ENCODE data around the gene NAA50.

Gene NAA50

DNA sequence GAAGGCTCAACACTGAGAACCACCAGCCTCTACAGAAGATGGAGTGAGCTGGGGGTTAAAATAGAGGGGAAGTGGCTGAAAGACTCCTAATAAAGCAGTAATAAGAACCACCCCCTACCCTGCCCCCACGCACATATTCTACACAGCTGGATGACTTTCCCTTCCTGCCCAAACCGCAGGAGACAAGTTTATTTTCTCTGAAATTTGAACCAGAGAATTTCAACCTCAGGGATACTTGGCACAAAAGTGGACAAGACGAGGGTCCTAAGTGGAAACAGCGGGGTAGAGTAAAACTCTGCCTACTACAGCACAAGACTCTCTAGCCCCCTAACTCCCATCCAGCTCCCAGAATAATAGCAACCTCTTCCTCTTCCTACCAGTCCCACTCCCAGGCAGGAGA is 78.0 kb downstream of the NAA50 start:
- Histone ChIP-seq H3K27me3 (ENCODE audit: insufficient read depth, low read length) (no peaks in the 10 kb centered on the region), H4K20me1 (ENCODE audit: insufficient read depth, low read length) (no peaks in the 10 kb centered on the region), H3K27ac (ENCODE audit: low read depth, low read length, poor library complexity, severe bottlenecking) (no peak overlapping the region), H3K9me2 (ENCODE audit: low read depth, low read length) (no peaks in the 10 kb centered on the region), H3K36me3 (ENCODE audit: insufficient read depth, low read length) (no peaks in the 10 kb centered on the region), H3K9me3 (ENCODE audit: low read length) (no peaks in the 10 kb centered on the region), H3K4me1 (ENCODE audit: insufficient read depth, low read length, severe bottlenecking) (peaks cover 18% of the 10 kb centered on the region), H3K4me2 (ENCODE audit: low read length) (no peak overlapping the region), H3F3A (ENCODE audit: insufficient read depth, low read length) (no peaks in the 10 kb centered on the region), H2AFZ (ENCODE audit: low read length) (no peak overlapping the region), H3K79me2 (ENCODE audit: insufficient read depth, low read length) (no peaks in the 10 kb centered on the region), H3K4me3 (ENCODE audit: low read depth, low read length, poor library complexity, severe bottlenecking) (no peak overlapping the region), H3K9ac (ENCODE audit: low read length) (no peak overlapping the region)
- TF ChIP-seq EZH2 (IDR thresholded peaks at IDR 0.05; ENCODE audit: borderline replicate concordance, low read length): no peak
- TF ChIP-seq, protein P1, sequence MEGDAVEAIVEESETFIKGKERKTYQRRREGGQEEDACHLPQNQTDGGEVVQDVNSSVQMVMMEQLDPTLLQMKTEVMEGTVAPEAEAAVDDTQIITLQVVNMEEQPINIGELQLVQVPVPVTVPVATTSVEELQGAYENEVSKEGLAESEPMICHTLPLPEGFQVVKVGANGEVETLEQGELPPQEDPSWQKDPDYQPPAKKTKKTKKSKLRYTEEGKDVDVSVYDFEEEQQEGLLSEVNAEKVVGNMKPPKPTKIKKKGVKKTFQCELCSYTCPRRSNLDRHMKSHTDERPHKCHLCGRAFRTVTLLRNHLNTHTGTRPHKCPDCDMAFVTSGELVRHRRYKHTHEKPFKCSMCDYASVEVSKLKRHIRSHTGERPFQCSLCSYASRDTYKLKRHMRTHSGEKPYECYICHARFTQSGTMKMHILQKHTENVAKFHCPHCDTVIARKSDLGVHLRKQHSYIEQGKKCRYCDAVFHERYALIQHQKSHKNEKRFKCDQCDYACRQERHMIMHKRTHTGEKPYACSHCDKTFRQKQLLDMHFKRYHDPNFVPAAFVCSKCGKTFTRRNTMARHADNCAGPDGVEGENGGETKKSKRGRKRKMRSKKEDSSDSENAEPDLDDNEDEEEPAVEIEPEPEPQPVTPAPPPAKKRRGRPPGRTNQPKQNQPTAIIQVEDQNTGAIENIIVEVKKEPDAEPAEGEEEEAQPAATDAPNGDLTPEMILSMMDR (IDR thresholded peaks at IDR 0.05; ENCODE audit: low read length): no peak
